GM19452 (cell line): ENCODE results near the gene ITM2C.

ENCODE experiments used
- ATAC-seq: cut with Tn5 transposase; IDR thresholded peaks from one replicate; pipeline ENCODE4 v1.9.1; 2021; ENCODE audit not compliant: unreplicated experiment

Gene ITM2C

DNA sequence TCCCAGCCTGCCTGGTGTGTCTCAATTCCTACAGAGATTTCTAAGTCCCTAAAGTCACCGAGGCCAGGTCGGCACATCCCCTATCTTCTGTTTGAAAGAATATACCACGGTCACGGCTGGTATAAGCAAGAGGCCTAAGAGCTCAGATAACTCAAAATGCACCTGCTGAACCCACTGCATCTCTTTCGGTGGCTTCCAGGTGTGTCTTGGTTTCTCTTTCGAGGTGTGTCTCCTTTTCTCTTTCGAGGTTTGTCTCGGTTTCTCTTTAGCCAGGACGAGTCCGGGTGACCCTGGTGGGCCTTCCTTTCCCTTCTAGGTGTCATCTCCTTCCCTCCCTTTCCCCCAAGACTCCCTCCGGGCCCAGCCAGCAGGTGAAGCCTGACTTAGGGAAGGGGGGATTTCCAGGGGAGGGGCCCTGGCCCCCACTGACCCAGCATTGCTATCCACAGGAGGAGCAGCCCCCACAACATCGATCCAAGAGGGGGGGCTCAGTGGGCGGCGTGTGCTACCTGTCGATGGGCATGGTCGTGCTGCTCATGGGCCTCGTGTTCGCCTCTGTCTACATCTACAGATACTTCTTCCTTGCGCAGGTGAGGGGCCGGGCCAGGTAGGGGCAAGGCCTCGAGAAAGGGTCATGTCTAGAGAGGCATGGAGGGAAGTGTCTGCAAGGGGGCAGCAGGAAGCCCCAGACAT is 8.4 kb downstream of the ITM2C start:
- ATAC-seq = peak; percentile 56

DNA sequence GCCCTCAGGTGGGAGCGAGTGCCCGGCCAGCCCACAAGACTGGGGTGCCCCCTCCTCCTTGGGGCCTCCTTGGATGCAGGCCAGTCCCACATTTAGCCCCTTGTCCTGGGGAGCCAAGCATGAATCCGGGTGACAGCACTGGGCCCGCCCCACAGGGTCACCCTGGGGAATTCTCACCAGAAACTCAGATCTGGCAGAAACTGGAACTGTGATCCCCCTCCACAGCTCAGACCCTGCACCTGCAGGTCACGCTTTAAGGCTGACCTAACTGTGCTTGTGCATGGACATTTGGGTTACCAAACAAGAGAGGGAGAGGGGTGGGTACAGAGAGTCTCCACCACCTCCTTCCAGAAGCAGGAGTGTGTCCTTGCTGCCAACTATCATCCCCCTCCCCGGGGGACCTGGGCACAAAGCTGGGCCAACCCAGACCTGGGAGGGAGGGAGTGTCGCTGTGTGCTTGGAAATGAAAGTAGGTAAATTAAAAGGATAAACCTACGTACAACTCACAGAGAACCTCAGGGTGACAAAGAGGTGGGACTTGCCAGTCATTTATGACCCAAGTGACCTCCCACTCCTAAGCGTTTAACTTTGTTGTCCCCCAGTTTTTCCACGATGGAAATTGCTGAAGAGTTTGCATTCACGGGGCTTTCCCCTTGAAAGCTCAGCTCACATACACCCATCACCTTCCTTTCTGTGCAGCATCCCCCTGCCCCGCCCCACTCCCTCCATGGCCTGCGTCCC is 9.1 kb downstream of the ITM2C start:
- peak; percentile 67 for ATAC-seq

DNA sequence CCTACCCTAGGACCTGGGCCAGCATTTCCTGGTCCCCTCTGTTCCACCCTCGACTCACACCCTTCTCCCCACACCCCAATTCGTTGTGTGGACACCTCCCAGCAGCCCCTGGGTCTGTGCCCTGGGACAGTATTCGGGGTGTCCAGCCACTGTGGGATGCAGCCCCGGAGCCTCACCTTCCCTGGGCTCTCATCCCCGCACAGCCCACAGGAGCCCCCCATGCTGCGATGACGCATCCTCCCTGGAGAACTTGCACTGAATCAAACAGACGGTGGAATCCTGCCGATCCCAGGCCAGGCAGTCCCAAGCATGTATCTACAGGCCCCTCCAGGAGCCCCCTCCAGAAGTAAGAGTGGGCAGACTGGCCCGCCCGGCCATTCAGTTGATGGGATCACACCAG is 9.7 kb downstream of the ITM2C start:
- ATAC-seq = no peak

DNA sequence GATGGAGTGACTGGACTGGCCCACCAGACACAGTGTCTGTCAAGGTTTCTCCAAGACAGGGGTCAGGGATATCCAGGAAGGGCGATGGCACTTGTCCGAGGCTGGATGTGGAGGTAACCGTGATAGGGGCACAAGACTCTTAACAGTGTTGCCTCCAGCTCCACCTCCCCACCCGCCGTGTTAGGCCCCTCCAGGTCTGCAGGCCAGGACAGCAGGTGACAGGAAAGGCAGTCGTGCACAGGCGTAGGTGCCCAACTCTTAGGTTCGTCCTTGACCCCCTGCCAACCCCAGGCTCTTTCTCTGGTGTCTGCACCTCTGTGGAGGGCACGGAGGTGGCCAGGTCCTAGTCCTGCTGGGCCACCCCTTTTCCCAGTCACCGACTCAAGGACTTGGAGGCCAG is 10.1 kb downstream of the ITM2C start:
- no peak for ATAC-seq

DNA sequence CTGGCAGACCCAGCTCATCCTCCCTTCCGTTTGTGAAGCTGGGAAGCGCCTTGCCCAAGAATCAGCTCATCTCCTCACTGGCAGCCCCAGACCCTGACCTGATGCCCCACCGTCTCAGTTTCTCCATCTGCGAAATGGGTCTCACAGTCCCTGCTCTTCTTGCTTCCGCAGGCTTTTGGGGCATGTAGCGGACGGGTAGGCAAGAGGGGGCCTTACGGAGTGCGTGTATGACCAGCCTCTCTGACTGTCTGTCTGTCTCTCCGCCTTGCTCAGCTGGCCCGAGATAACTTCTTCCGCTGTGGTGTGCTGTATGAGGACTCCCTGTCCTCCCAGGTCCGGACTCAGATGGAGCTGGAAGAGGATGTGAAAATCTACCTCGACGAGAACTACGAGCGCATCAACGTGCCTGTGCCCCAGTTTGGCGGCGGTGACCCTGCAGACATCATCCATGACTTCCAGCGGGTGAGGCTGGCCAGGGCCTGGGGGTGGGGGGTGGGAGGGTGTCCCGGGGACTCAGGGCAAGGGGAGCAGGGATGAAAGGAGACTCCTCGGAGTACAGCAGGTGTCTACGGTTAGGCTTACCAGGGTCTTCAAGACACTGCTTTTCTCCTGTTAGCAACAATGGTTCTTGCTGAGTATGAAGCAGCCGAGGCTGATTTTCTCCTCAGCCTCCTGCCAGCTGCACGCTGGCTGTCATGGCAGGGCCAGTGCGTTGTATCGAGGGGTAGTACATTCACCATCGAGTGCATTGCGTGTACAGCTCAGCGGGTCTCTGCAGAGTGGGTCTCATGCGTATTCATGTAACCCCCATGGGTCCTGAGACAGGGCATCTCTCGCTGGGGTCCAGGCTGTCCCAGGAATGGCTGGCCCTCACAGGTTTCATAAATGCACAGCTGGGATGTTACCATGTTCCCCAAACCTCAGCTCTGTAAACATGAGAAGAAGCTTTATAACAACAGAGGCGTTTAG is 10.9 kb downstream of the ITM2C start:
- no peak for ATAC-seq

DNA sequence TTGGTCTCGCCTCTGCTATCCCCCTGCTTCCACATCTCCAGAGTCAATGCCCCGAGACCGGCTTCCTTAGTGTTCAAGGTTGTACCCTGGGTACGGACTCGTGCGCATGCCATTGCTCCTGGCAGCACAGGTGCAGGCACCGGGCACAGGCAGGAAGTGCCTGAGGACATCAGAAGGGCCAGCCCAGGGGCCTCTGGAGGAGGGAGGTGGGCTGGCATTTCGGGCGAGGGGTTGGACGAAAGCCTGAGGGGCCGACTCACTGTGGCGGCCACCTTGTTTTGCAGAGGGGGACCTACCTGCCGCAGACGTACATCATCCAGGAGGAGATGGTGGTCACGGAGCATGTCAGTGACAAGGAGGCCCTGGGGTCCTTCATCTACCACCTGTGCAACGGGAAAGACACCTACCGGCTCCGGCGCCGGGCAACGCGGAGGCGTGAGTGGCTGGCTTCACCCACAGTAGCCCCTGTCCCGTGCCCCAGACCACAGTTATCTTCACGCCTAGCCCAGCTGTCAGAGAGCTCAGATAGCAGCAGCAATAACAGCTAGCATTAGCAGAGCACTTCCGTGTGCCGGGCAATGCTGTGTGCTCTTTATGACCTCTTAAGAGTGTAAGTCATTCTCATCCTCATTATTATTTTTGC is 12.5 kb downstream of the ITM2C start:
- no peak for ATAC-seq

DNA sequence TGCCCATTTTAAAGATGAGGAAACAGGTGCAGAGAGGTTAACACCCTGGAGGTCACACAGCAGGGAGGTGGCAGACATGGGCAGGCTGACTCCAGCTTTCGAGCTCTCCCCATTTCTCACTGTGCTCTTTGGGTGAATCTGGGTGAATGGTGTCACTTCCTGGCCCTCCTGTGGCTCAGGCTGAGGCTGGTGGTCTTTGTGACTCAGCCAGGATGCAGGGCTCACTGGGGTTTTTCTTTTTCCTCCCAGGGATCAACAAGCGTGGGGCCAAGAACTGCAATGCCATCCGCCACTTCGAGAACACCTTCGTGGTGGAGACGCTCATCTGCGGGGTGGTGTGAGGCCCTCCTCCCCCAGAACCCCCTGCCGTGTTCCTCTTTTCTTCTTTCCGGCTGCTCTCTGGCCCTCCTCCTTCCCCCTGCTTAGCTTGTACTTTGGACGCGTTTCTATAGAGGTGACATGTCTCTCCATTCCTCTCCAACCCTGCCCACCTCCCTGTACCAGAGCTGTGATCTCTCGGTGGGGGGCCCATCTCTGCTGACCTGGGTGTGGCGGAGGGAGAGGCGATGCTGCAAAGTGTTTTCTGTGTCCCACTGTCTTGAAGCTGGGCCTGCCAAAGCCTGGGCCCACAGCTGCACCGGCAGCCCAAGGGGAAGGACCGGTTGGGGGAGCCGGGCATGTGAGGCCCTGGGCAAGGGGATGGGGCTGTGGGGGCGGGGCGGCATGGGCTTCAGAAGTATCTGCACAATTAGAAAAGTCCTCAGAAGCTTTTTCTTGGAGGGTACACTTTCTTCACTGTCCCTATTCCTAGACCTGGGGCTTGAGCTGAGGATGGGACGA is 13.2 kb downstream of the ITM2C start:
- no peak for ATAC-seq

DNA sequence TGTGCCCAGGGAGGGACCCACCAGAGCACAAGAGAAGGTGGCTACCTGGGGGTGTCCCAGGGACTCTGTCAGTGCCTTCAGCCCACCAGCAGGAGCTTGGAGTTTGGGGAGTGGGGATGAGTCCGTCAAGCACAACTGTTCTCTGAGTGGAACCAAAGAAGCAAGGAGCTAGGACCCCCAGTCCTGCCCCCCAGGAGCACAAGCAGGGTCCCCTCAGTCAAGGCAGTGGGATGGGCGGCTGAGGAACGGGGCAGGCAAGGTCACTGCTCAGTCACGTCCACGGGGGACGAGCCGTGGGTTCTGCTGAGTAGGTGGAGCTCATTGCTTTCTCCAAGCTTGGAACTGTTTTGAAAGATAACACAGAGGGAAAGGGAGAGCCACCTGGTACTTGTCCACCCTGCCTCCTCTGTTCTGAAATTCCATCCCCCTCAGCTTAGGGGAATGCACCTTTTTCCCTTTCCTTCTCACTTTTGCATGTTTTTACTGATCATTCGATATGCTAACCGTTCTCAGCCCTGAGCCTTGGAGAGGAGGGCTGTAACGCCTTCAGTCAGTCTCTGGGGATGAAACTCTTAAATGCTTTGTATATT is 14.0 kb downstream of the ITM2C start:
- ATAC-seq = no peak

DNA sequence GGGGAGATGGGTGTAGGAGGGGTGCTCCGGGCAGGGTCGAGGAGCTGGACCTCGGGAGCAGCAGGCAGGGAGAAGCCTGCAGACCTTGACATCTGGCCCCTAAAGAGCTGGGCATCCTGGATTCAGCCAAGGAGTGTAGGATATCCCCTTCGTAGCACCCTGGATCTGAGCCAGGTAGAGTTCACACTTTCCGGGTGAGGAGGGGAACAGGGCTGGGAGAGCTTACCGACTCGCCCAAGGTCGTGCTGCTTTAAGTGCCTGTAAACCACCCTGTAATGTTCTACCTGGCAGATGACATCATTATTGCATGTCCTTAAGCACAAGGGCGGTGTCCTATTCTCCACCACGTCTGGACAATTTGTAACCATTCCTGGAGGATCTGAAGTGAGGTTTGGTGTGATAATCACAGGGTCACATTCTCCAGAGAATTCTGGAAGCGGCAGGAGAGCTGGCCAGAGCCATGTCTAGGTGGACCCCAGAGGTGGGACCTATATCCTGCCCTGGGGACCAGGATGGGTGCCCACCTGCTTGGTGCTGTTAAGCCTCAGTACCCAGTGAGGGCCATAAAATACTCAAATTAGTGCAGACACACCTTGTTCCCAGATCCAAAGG is 14.6 kb downstream of the ITM2C start:
- ATAC-seq = no peak

DNA sequence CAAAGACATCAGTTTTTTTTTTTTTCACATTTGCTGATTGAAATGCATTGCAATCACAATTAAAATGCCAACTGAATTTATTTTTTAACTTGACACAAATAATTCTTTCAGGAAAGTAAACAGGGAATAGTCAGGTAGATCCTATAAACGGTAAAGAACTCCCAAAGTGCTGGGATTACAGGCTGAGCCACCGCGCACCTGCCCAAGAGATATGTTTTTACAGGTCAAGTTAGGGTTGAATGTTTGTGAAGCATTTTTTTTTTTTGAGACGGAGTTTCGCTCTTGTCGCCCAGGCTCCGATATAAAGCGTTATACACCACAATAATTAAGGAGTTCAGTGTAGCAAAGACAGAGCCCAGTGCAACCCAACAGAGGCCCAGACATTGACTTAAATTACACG is 15.1 kb downstream of the ITM2C start:
- no peak for ATAC-seq

DNA sequence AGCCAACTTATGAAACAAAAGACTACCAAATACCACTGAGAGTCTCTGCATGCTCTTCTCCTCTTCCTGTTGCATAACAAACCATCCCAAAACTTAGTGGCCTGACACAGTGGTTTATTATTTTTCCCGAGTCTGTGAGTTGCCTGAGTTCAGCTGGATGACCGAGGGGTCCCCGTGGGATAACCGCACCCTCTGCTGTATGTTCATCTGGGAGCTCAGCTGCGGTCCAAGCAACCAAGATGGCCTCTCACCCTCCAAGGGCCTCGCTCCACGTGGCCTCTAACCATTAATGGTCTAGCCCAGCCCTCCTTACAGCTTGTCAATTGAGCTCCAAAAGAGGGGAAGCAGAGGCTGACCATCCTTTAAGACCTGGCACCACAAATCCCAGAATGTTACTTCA is 17.1 kb downstream of the ITM2C start:
- ATAC-seq = no peak

DNA sequence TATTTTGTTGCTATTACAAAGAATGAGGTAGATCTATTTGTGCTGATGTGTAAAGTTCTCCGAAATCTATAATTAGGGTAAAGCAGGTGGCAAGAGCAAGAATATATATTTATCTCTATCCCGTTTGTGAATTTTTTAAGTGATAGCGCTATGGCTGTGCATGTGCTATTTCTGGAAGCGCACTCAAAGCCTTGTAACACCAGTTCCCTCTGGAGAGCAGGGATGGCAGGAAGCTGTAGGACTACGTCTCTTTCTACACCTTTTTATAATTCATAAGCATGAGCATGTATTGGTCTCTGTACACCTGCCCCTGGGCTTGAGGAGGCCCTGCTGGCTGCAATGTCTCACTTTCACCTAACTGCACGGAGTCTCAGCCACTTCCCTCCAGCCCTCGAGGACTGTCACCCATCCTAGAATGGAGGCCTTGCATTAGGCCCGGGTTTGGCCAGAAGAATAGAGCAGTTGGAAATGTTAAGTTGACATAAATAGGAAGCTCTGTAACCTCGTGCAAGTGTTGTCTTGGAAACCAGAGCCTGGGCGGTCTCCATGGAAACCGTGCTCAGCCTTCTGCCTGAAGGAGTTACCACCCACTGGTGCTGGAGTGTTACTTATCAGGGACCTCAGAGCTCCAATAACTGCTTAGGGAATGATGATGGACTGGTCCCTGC is 20.9 kb downstream of the ITM2C start:
- ATAC-seq = no peak

DNA sequence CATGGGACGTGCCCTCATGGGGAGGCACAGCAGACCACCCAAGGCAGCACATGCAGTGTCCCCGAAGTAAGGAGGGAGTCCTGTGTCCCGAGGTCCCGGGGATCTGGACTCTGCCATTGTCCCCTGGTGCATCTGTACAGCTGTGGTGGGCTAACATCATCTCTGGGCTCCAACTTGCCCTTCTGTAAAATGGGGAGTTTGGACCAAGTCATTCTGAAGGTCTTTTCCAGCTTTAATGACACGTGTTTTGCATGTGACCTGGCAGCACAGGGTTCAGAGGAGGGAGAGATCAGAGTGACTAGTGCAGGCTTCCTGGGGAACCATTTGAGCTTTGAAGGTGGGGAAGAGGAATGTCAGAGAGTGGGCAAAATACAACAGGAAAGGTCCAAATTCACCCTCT is 21.5 kb downstream of the ITM2C start:
- no peak for ATAC-seq

DNA sequence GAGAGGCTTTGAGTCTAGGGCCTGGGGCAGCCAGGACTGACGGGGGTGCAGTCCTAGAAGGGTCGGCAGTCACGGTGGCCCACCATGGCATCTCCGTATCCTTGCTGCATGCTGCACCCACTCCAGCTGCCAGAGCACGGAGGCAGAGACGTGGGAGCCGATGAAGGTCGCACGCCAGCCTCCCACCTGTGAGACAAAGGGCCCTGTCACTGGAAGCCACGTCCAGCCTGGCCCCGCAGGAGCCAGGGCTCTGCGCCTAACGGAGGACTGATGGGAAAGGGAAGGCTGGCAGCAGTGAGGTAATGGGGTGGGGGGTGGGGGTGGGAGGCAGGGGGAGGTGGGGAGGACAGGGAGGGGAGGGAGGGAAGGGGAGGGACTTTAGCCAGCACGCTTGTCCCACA is 21.9 kb downstream of the ITM2C start:
- ATAC-seq = no peak

DNA sequence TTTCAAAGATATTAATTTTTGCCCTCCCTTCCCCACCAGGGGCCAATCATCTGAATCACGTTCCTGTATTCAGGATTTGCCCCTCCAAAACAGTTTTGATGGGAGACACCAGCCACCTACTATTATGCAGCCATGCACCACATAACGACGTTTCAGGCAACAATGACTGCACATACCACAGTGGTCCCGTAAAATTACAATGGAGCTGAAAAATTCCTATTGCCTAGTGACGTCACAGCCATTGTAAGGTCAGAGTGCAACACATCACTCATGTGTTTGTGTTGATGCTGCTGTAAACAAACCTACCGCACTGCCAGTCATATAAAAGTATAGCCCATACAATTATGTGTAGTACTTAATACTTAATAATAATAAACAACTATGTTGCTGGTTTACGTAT is 22.6 kb downstream of the ITM2C start:
- no peak for ATAC-seq

DNA sequence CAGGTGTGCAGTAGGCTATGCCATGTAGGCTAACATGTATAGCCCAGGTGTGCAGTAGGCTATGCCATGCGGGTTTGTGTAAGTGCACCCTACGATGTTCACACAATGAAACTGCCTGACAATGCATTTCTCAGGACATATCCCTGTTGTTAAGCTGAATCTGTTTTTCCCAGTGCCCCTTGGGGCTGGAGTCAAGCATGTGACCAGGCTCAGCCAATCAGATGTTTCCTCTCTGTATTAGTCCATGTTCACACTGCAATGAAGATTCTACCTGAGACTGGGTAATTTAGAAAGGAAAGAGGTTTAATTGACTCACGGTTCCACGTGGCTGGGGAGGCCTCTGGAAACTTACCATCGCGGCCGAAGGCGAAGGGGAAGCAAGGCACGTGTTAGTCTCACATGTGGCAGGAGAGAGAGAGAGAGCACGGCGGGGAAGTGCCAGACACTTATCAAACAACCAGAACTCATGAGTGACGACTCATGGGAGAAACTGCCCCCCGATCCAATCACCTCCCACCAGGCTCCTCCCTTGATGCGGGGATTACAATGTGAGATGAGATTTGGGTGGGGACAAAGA is 24.2 kb downstream of the ITM2C start:
- no peak for ATAC-seq

DNA sequence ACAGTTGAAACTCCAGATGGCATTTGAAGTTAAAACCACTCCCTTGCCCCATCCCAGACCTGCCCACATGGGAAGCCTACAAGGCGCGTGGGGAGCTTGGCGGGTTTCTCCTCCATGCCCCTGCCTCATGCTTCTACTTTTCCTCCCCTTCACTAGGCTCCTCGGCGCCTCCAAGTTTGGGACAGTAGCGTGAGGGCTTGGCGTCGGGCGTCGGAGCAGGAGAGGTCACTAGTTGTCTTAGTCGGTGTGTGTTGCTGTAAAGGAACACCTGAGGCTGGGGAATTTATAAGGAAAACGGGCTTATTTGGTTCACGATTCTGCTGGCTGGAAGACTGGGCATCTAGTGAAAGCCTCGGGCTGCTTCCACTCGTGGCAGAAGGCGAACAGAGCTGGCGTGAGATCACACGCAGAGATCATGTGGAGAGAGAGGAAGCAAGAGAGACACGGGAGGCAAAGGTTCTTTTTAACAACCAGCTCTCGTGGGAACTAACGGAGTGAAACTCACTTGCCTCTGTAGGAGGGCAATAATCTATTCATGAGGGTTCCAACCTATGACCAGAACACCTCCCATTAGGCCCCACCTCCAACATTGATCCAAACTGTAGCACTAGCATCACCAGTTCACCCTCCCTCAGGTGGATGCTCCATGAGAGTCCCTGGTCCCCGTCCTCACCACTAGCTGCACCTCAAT is 25.3 kb downstream of the ITM2C start:
- no peak for ATAC-seq

DNA sequence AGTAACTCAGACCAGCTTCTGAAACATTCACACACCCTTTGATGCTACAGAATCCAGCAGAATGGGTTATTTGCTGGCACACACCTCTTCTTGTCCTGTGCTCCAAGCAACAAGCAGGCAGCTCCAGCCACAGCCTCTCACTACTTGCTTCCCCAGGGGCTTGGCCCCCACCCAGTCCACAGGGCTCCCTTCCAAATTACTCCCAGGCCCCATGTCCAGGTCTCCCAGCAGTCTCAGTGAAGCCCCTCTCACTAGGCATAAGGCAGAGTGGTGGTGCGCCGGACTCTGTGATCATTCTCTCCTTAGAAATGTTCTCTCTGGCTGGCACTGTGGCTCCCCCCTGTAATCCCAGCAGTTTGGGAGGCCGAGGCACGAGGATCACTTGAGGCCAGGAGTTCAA is 25.9 kb downstream of the ITM2C start:
- no peak for ATAC-seq
